Spinal cord (tissue), 10 donors: ENCODE measurements around the gene CREB5. TPM values are rescaled to one million over a fixed set of nuclear protein-coding genes. Genes with fewer than 3 reads are reported as not detected.

Experiments used
- DNase-seq, 6 donors: peaks; one replicate each; pipeline versions ENCODE4 v3.0.0 to v3.0.0-alpha.2; 2013 to 2015; ENCODE audit warnings: low spot score in 6 of 6, low read depth in 4 of 6
- H3K27ac ChIP-seq: one replicate; pipeline ENCODE4 v1.5.1; 2013; ENCODE audit warnings: low read depth, low read length, control low read depth
- H3K27me3 ChIP-seq: one replicate; pipeline ENCODE4 v1.6.1; 2013; ENCODE audit warnings: low read length; ENCODE audit not compliant: control insufficient read depth, insufficient read depth
- H3K36me3 ChIP-seq: one replicate; pipeline ENCODE4 v1.6.1; 2013; ENCODE audit warnings: low read length; ENCODE audit not compliant: control insufficient read depth, insufficient read depth
- H3K4me1 ChIP-seq: one replicate; pipeline ENCODE4 v1.6.1; 2013; ENCODE audit warnings: low read length; ENCODE audit not compliant: control insufficient read depth, insufficient read depth
- H3K4me3 ChIP-seq: one replicate; pipeline ENCODE4 v1.5.1; 2013; ENCODE audit warnings: low read depth, low read length, control low read depth
- H3K9me3 ChIP-seq: one replicate; pipeline ENCODE4 v1.6.1; 2013; ENCODE audit warnings: low read length; ENCODE audit not compliant: control insufficient read depth, insufficient read depth
- WGBS: methylation state at CpG from one replicate; pipeline ENCODE4 v1.1.5; 2013; ENCODE audit warnings: missing lambda C conversion rate; ENCODE audit not compliant: insufficient coverage; 5-methylcytosine and 5-hydroxymethylcytosine counted together
- polyA plus RNA-seq, 2 donors: library from polyadenylated mRNA; unstranded; fragments of 120-200 nt; gene quantifications; one replicate each; pipeline ENCODE4 v1.2.1, GENCODE V29; 2013; ENCODE audit not compliant: insufficient read length in 2 of 2
- total RNA-seq, 2 donors: library from RNA; depleted of rRNA in 1 of 2; stranded (reverse); fragments of 120-200 nt in 1 of 2; fragments of >200 nt in 1 of 2; gene quantifications; one replicate each; pipeline versions ENCODE4 v1.2.3 to v1.2.4, GENCODE V29; 2013 to 2014
- donor health status: healthy.

Gene CREB5
- total and polyA plus RNA-seq, 4 donors, result 15.3 to 34.3 (median 17.0) TPM

GRCh38 chr7:28573059-28573553, 160.8 kb downstream of the CREB5 start:
- Histone ChIP-seq H3K9me3 (no peaks in the 10 kb centered on the region), H3K4me3 (no peak overlapping the region), H3K27me3 (no peaks in the 10 kb centered on the region), H3K27ac (peak overlapping the region; percentile 42), H3K4me1 (peaks cover 11% of the 10 kb centered on the region), H3K36me3 (no peaks in the 10 kb centered on the region)
- WGBS, result no CpG with 5 or more reads among the region's 6 CpGs
- DNase-seq, result peak in 4 of 6 donors; percentile 24 to 85 (median 55)

GRCh38 chr7:28573651-28574301, 161.5 kb downstream of the CREB5 start:
- peak in 1 of 6 donors; percentile 23 for DNase-seq
- 35% methylated on average over 3 of the region's 6 CpGs for WGBS
- H3K4me1 ChIP-seq, result peaks cover 11% of the 10 kb centered on the region
- no peaks in the 10 kb centered on the region for H3K9me3 ChIP-seq
- peak overlapping the region; percentile 18 for H3K27ac ChIP-seq
- no peaks in the 10 kb centered on the region for H3K27me3 ChIP-seq
- H3K4me3 ChIP-seq, result no peak overlapping the region
- no peaks in the 10 kb centered on the region for H3K36me3 ChIP-seq

- no peak for DNase-seq
- 95% methylated on average over 5 of the region's 5 CpGs for WGBS
- no peaks in the 10 kb centered on the region for H3K9me3 ChIP-seq
- no peaks in the 10 kb centered on the region for H3K27me3 ChIP-seq
- H3K27ac ChIP-seq, result no peak overlapping the region
- peaks cover 11% of the 10 kb centered on the region for H3K4me1 ChIP-seq
- no peak overlapping the region for H3K4me3 ChIP-seq
- no peaks in the 10 kb centered on the region for H3K36me3 ChIP-seq
Observed at GRCh38 chr7:28575241-28575643, 162.9 kb downstream of the CREB5 start.

- Histone ChIP-seq H3K4me1 (peaks cover 11% of the 10 kb centered on the region), H3K4me3 (no peak overlapping the region), H3K27ac (no peak overlapping the region), H3K36me3 (no peaks in the 10 kb centered on the region), H3K27me3 (no peaks in the 10 kb centered on the region), H3K9me3 (no peaks in the 10 kb centered on the region)
- no peak for DNase-seq
Observed at GRCh38 chr7:28576656-28577055, 164.3 kb downstream of the CREB5 start.

- DNase-seq, result no peak
- WGBS, result 100% methylated on average over 1 of the region's 3 CpGs
- no peaks in the 10 kb centered on the region for H3K9me3 ChIP-seq
- no peak overlapping the region for H3K4me3 ChIP-seq
- no peak overlapping the region for H3K27ac ChIP-seq
- H3K27me3 ChIP-seq, result no peaks in the 10 kb centered on the region
- no peaks in the 10 kb centered on the region for H3K36me3 ChIP-seq
- no peaks in the 10 kb centered on the region for H3K4me1 ChIP-seq
Observed at GRCh38 chr7:28579571-28579970, 167.3 kb downstream of the CREB5 start.

- Histone ChIP-seq H3K4me3 (no peak overlapping the region), H3K27ac (no peak overlapping the region), H3K4me1 (no peaks in the 10 kb centered on the region), H3K36me3 (no peaks in the 10 kb centered on the region), H3K27me3 (no peaks in the 10 kb centered on the region), H3K9me3 (no peaks in the 10 kb centered on the region)
- no CpG with 5 or more reads among the region's 2 CpGs for WGBS
- DNase-seq, result peak in 1 of 6 donors; percentile 7
Observed at GRCh38 chr7:28580665-28581064, 168.3 kb downstream of the CREB5 start.

- no peak overlapping the region for H3K4me3 ChIP-seq
- no peaks in the 10 kb centered on the region for H3K36me3 ChIP-seq
- no peak overlapping the region for H3K27ac ChIP-seq
- no peaks in the 10 kb centered on the region for H3K4me1 ChIP-seq
- WGBS, result 83% methylated on average over 2 of the region's 6 CpGs
- peak in 1 of 6 donors; percentile 18 for DNase-seq
- no peaks in the 10 kb centered on the region for H3K27me3 ChIP-seq
- H3K9me3 ChIP-seq, result no peaks in the 10 kb centered on the region
Observed at GRCh38 chr7:28581351-28581750, 169.0 kb downstream of the CREB5 start.

GRCh38 chr7:28582226-28582625, 169.9 kb downstream of the CREB5 start:
- WGBS, result no CpG with 5 or more reads among the region's 4 CpGs
- DNase-seq, result no peak

GRCh38 chr7:28584235-28584634, 171.9 kb downstream of the CREB5 start:
- no peak for DNase-seq
- H3K4me3 ChIP-seq, result no peak overlapping the region
- no peak overlapping the region for H3K27ac ChIP-seq
- H3K27me3 ChIP-seq, result no peaks in the 10 kb centered on the region
- H3K4me1 ChIP-seq, result no peaks in the 10 kb centered on the region
- WGBS, result 93% methylated on average over 4 of the region's 4 CpGs
- H3K9me3 ChIP-seq, result no peaks in the 10 kb centered on the region
- H3K36me3 ChIP-seq, result no peaks in the 10 kb centered on the region

More at GRCh38 chr7:28582226-28582625, 169.9 kb downstream of the CREB5 start:
- no peaks in the 10 kb centered on the region for H3K4me1 ChIP-seq
- no peaks in the 10 kb centered on the region for H3K27me3 ChIP-seq
- H3K9me3 ChIP-seq, result no peaks in the 10 kb centered on the region
- H3K4me3 ChIP-seq, result no peak overlapping the region
- no peaks in the 10 kb centered on the region for H3K36me3 ChIP-seq
- H3K27ac ChIP-seq, result no peak overlapping the region

GRCh38 chr7:28586736-28587135, 174.4 kb downstream of the CREB5 start:
- Histone ChIP-seq H3K4me3 (no peak overlapping the region), H3K27me3 (no peaks in the 10 kb centered on the region), H3K36me3 (no peaks in the 10 kb centered on the region), H3K4me1 (no peaks in the 10 kb centered on the region), H3K27ac (no peak overlapping the region), H3K9me3 (no peaks in the 10 kb centered on the region)
- no peak for DNase-seq
- 71% methylated on average over 3 of the region's 4 CpGs for WGBS
